Kidney epithelial cell (primary cell): Measurements from ENCODE around the gene LMF2. TPM values are rescaled to one million over a fixed set of nuclear protein-coding genes. Genes with fewer than 3 reads are reported as not detected.

Experiments used
- DNase-seq: peaks from one replicate; pipeline ENCODE4 v3.0.0-alpha.2; 2010; ENCODE audit warnings: low read depth
- H3K27me3 ChIP-seq: 2 replicates; pipeline ENCODE4 v1.6.0; 2011; ENCODE audit warnings: low read length; ENCODE audit not compliant: control insufficient read depth, insufficient read depth
- H3K36me3 ChIP-seq: 2 replicates; pipeline ENCODE4 v1.5.1; 2011; ENCODE audit warnings: low read length; ENCODE audit not compliant: control insufficient read depth, insufficient read depth
- H3K4me3 ChIP-seq: 2 replicates; pipeline ENCODE4 v1.5.1; 2011; ENCODE audit warnings: low read depth, mild to moderate bottlenecking, control low read depth, low read length
- total RNA-seq: library from RNA; depleted of rRNA; stranded (reverse); fragments of >200 nt; gene quantifications from 2 replicates; pipeline ENCODE4 v1.2.3, GENCODE V29; 2015
- TF ChIP-seq, protein P1 (sequence below): IDR thresholded peaks from 2 replicates; pipeline ENCODE4 v1.5.1; 2011; ENCODE audit warnings: mild to moderate bottlenecking, moderate library complexity, low read length, control low read depth, inconsistent platforms; ENCODE audit not compliant: insufficient read depth, poor library complexity, severe bottlenecking

The LMF2 gene
- total RNA-seq, 1 donor from 2014 or later: 48.3 TPM

GRCh38 chr22:50488006-50488677 lies 19.4 kb downstream of the LMF2 start:
- TF ChIP-seq, protein P1, sequence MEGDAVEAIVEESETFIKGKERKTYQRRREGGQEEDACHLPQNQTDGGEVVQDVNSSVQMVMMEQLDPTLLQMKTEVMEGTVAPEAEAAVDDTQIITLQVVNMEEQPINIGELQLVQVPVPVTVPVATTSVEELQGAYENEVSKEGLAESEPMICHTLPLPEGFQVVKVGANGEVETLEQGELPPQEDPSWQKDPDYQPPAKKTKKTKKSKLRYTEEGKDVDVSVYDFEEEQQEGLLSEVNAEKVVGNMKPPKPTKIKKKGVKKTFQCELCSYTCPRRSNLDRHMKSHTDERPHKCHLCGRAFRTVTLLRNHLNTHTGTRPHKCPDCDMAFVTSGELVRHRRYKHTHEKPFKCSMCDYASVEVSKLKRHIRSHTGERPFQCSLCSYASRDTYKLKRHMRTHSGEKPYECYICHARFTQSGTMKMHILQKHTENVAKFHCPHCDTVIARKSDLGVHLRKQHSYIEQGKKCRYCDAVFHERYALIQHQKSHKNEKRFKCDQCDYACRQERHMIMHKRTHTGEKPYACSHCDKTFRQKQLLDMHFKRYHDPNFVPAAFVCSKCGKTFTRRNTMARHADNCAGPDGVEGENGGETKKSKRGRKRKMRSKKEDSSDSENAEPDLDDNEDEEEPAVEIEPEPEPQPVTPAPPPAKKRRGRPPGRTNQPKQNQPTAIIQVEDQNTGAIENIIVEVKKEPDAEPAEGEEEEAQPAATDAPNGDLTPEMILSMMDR: no peak
- H3K27me3 ChIP-seq: peaks cover 3% of the 10 kb centered on the region
- H3K4me3 ChIP-seq: no peak overlapping the region
- H3K36me3 ChIP-seq: no peaks in the 10 kb centered on the region
- no peak for DNase-seq

DNA sequence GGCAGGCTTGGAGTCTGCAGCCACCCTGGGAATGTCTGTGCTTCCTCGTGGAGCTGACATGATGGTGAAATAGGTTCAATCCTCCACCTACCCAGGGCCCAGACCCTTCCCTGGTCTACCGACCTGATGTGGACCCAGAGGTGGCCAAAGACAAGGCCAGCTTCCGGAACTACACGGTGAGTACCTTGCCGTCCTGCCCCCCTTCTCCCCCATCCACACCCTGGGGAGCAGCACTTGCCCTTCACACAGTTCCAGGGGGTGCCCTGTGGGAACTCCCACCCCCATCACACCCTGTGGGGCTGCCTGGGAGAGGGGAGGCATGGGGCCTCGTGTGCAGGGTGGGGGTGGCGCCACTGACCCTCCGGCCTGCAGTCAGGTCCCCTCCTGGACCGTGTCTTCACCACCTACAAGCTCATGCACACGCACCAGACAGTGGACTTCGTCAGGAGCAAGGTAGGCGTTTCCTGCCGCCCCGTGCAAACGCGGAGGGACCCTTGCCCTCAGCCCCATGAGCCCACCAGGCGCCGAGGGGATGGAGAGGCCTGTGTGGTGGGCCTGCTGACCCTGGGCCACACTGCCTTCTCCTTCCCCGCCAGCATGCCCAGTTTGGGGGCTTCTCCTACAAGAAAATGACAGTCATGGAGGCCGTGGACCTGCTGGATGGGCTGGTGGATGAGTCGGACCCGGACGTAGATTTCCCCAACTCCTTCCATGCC lies 20.1 kb downstream of the LMF2 start:
- DNase-seq: no peak
- H3K27me3 ChIP-seq: peaks cover 3% of the 10 kb centered on the region
- no peak overlapping the region for H3K4me3 ChIP-seq
- no peaks in the 10 kb centered on the region for H3K36me3 ChIP-seq
- TF ChIP-seq, protein P1: no peak

- H3K36me3 ChIP-seq: no peaks in the 10 kb centered on the region
- TF ChIP-seq, protein P1: no peak
- DNase-seq: no peak
- no peak within 1 kb of the TSS for H3K4me3 ChIP-seq
- peaks cover 6% of the 10 kb centered on the region for H3K27me3 ChIP-seq
These were observed 20.8 kb downstream of the LMF2 start, which contains the start of gene MIOX for GRCh38 chr22:50486561-50487289. MIOX (plus strand) TSS chr22:50486859; CDS start chr22:50486898, 39 bp downstream.

DNA sequence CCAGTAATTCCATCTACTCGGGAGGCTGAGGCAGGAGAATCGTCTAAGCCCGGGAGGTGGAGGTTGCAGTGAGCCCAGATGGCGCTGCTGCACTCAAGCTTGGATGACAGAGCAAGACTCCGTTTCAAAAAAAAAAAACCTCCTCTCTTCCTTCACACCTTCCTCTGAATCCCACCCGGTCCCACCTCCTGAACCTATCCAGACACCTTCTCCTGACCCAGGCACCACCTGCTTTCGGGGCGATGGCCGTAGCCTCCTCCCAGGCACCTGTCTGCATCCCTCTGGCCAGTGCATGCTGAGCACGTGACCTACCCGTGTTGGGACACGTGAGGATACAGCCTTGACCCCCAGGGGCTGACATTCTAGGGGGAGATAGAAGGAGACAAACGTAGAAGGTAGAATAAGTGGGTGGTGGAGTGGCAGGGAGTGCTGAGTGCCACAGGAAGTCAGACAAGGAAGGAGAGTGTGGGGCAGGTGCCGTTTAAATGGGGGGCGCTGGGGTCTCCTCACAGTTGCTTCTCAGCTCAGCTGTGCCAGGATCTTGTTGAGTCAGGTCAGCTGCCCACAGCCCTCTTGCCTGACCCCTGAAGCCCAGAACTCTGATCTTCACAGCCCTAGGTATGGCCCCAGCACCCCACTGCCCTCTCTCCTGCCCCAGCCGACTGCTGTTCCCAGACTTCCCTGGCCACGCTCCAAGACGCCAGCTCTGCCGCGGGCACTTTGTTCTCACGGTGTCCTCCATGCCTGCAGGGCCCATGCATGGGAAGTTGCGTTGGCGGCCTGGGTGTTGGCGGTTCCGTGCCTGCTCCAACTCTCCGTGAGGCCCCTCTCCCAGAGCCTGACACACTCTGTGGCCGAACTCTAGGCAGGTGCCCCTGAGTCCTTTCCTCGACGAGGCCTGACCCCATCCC lies 22.0 kb downstream of the LMF2 start:
- Histone ChIP-seq H3K27me3 (peaks cover 12% of the 10 kb centered on the region), H3K4me3 (no peak overlapping the region), H3K36me3 (no peaks in the 10 kb centered on the region)
- DNase-seq: no peak
- TF ChIP-seq, protein P1: no peak
